GM21529 (cell line): ENCODE results near the gene CLCN6.

Source experiments
- ATAC-seq: cut with Tn5 transposase; IDR thresholded peaks from one replicate; pipeline ENCODE4 v1.9.1; 2021; ENCODE audit not compliant: unreplicated experiment

The CLCN6 gene

GRCh38 chr1:11779715-11780379, 26.1 kb upstream of the CLCN6 start:
- ATAC-seq, result no peak

- ATAC-seq, result no peak
Measured at GRCh38 chr1:11780380-11781147, 25.4 kb upstream of the CLCN6 start.

- no peak for ATAC-seq
Measured at GRCh38 chr1:11781297-11781696, 24.7 kb upstream of the CLCN6 start.

GRCh38 chr1:11782127-11782708, 23.8 kb upstream of the CLCN6 start:
- ATAC-seq, result no peak

- ATAC-seq, result no peak
Measured at GRCh38 chr1:11783556-11783955, 22.4 kb upstream of the CLCN6 start.

- no peak for ATAC-seq
Measured at GRCh38 chr1:11784256-11784992, 21.6 kb upstream of the CLCN6 start.

- ATAC-seq, result no peak
Measured at GRCh38 chr1:11784993-11785769, 20.8 kb upstream of the CLCN6 start.

GRCh38 chr1:11786168-11786567, 19.8 kb upstream of the CLCN6 start:
- ATAC-seq, result no peak

GRCh38 chr1:11787251-11787803, 18.7 kb upstream of the CLCN6 start:
- no peak for ATAC-seq

- ATAC-seq, result no peak
Measured at GRCh38 chr1:11787804-11788436, 18.1 kb upstream of the CLCN6 start.

- ATAC-seq, result no peak
Measured at GRCh38 chr1:11788549-11789053, 17.4 kb upstream of the CLCN6 start.

- ATAC-seq, result no peak
Measured at GRCh38 chr1:11789126-11790067, 16.6 kb upstream of the CLCN6 start.

- ATAC-seq, result no peak
Measured at GRCh38 chr1:11790101-11790879, 15.7 kb upstream of the CLCN6 start.

- no peak for ATAC-seq
Measured at GRCh38 chr1:11790880-11791715, 14.9 kb upstream of the CLCN6 start.

GRCh38 chr1:11792106-11792505, 13.9 kb upstream of the CLCN6 start:
- ATAC-seq, result no peak

- no peak for ATAC-seq
Measured at GRCh38 chr1:11793819-11794218, 12.2 kb upstream of the CLCN6 start.
